Measurements from ENCODE around the gene COL9A1. TPM values are rescaled to one million over a fixed set of nuclear protein-coding genes. Genes with fewer than 3 reads are reported as not detected.

The COL9A1 gene
- total and polyA plus RNA-seq, 2 of the 8 experiments (the other 6 are each of a cell fraction or from before 2014, with no cell fraction given): 7.9 to 18.1 TPM

DNA sequence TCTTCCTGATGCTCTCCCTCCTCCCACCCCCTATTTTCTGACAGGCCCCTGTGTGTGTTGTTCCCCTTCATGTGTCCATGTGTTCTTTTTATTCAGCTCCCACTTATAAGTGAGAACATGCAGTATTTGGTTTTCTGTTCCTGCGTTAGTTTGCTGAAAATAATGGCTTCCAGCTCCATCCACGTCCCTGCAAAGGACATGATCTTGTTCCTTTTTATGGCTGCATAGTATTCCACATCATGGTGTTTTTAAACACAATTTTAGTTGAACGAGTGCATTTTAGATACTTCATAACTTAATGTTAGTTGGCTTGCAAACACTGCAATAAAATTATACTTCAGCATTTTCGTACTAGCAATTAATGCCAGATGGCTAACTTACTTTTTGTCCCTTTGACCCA is 28.5 kb downstream of the COL9A1 start:
- H3K18ac ChIP-seq (ENCODE audit: extremely low read depth, low read length): no peak overlapping the region
- no peak overlapping the region for H3K4ac ChIP-seq (replicated peaks; ENCODE audit: insufficient read length, low read depth, low read length)
- H4K91ac ChIP-seq (replicated peaks; ENCODE audit: insufficient read length, low read length): no peak overlapping the region
- H4K20me1 ChIP-seq (replicated peaks in 1 of 2; ENCODE audit: control insufficient read depth in 1 of 2, insufficient read depth in 2 of 2, low read length in 2 of 2): no peaks in the 10 kb centered on the region
- H3K23me2 ChIP-seq (ENCODE audit: low read depth, low read length): no peaks in the 10 kb centered on the region
- WGBS, 2 experiments (ENCODE audit: extremely low coverage in 1 of 2, insufficient coverage in 1 of 2, insufficient read length in 1 of 2, insufficient replicate concordance in 2 of 2, low coverage in 1 of 2, low lambda C conversion rate in 2 of 2, missing lambda C conversion rate in 1 of 2): 95% methylated on average over 4 of the region's 4 CpGs; no CpG with 5 or more reads in 1 of the 2 experiments
- H2BK20ac ChIP-seq (ENCODE audit: low read length): no peak overlapping the region
- H3K79me2 ChIP-seq (ENCODE audit: control insufficient read depth in 1 of 2, insufficient read depth in 2 of 2, low read length in 2 of 2): no peaks in the 10 kb centered on the region
- no peaks in the 10 kb centered on the region for H3K9me3 ChIP-seq (ENCODE audit: insufficient read depth in 2 of 2, low read depth in 1 of 2, low read length in 1 of 2)
- H2AK5ac ChIP-seq (ENCODE audit: low read depth, low read length): no peak overlapping the region
- H3K4me3 ChIP-seq (ENCODE audit: extremely low read depth in 1 of 4, insufficient read depth in 2 of 4, low read depth in 3 of 4, low read length in 4 of 4): no peak overlapping the region
- no peak overlapping the region for H4K8ac ChIP-seq (ENCODE audit: extremely low read depth, insufficient read depth, low read length)
- H3K27me3 ChIP-seq (replicated peaks in 1 of 4; ENCODE audit: control insufficient read depth in 3 of 4, extremely low read depth in 1 of 4, insufficient read depth in 3 of 4, low read length in 3 of 4): no peaks in the 10 kb centered on the region
- FAIRE-seq (no peak), DNase-seq (ENCODE audit: low read depth in 1 of 2, low spot score in 2 of 2) (no peak)
- H3K36me3 ChIP-seq (ENCODE audit: control insufficient read depth in 2 of 4, insufficient read depth in 4 of 4, low read length in 3 of 4): no peaks in the 10 kb centered on the region; a peak in 1 of 8 replicates
- no peaks in the 10 kb centered on the region for H3K79me1 ChIP-seq (ENCODE audit: low read depth, low read length)
- no peak overlapping the region for H4K5ac ChIP-seq (ENCODE audit: insufficient read length, low read depth, low read length)
- H2AFZ ChIP-seq (ENCODE audit: low read length): no peak overlapping the region
- no peak overlapping the region for H3K56ac ChIP-seq (replicated peaks; ENCODE audit: insufficient read length, low read depth, low read length)
- H2BK120ac ChIP-seq (replicated peaks; ENCODE audit: low read depth, low read length): no peak overlapping the region
- no peak overlapping the region for H3K4me2 ChIP-seq (ENCODE audit: insufficient read depth in 1 of 2, low read depth in 2 of 2, low read length in 2 of 2)
- no peak overlapping the region for H3K27ac ChIP-seq (ENCODE audit: low read depth, low read length)
- TF ChIP-seq TEAD4 (IDR thresholded peaks at IDR 0.05; ENCODE audit: low read depth, low read length) (no peak), KDM4A (IDR thresholded peaks at IDR 0.05; ENCODE audit: low read depth, low read length, severe bottlenecking) (no peak), SAP30 (IDR thresholded peaks at IDR 0.05; ENCODE audit: insufficient read depth, insufficient replicate concordance, low read length) (no peak), SUZ12 (IDR thresholded peaks at IDR 0.05; ENCODE audit: low read length) (no peak)
- TF ChIP-seq, protein P1, sequence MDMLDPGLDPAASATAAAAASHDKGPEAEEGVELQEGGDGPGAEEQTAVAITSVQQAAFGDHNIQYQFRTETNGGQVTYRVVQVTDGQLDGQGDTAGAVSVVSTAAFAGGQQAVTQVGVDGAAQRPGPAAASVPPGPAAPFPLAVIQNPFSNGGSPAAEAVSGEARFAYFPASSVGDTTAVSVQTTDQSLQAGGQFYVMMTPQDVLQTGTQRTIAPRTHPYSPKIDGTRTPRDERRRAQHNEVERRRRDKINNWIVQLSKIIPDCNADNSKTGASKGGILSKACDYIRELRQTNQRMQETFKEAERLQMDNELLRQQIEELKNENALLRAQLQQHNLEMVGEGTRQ (IDR thresholded peaks at IDR 0.05; ENCODE audit: low read length): no peak
- no peak overlapping the region for H2BK15ac ChIP-seq (ENCODE audit: low read length)
- ChIA-PET CTCF (ENCODE audit: partially characterized antibody) (no interaction called here), POLR2A (ENCODE audit: partially characterized antibody) (no interaction called here)
- no peak overlapping the region for H2BK5ac ChIP-seq (ENCODE audit: low read depth, low read length)
- no peak overlapping the region for H2BK12ac ChIP-seq (ENCODE audit: low read depth, low read length)
- H3K4me1 ChIP-seq (replicated peaks in 1 of 4; ENCODE audit: control insufficient read depth in 3 of 4, insufficient read depth in 4 of 4, low read length in 3 of 4): no peaks in the 10 kb centered on the region
- no peak overlapping the region for H3K9ac ChIP-seq (replicated peaks in 1 of 4; ENCODE audit: extremely low read depth in 1 of 4, low read depth in 3 of 4, low read length in 3 of 4)
- H3K14ac ChIP-seq (ENCODE audit: insufficient read length): no peak overlapping the region
- no peak overlapping the region for H3K23ac ChIP-seq (ENCODE audit: insufficient read length)
